Activated gamma-delta T cell treated with Interleukin-2 at 50 U/mL for 16 hours (primary cell): Measurements from ENCODE around the gene PIP4K2A.
"Not testable (repeated sequence)": the region's sequence is repeated elsewhere in the genome, so short reads cannot be mapped to it uniquely, and the experiment has no call there.

Experiments
- DNase-seq: peaks from one replicate; pipeline ENCODE4 v3.0.0-alpha.2; 2020

Gene PIP4K2A

GRCh38 chr10:22714479-22715289 lies at the start of gene PIP4K2A:
Gene PIP4K2A, minus strand, starts transcription at chr10:22714578. Its CDS starts 252 bp downstream, at chr10:22714326.
- DNase-seq: peak; percentile 70

DNA sequence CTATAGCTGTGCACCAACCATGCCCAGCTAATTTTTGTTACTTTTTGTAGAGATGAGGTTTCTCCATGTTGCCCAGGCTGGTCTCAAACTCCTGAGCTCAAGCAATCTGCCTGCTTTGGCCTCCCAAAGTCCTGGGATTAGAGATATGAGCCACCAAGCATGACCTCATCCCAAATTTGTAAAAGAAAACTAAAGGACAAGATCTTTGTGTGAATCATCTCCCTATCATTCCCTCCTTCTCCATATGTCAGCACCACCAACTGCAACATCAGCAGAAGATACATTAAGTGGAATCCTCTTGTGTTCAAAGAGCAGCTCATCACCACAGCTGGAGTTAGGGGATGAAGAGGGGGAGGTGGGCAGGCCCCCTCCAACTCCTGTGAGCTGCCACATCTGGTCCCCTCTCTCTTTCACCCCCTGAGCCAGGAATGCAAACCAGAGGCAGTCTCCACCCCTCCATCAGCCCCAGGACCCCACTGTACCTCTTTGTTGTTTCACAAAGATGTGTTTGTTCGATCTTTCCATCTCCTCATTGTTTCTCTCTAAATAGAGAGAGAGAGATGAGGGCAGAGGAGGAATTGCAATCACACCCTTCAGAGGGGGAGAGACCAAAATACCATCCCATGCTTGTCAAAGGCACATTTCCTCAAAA lies 47.3 kb upstream of the PIP4K2A start:
- DNase-seq: no peak

GRCh38 chr10:22760025-22760424 lies 45.6 kb upstream of the PIP4K2A start:
- no peak for DNase-seq

DNA sequence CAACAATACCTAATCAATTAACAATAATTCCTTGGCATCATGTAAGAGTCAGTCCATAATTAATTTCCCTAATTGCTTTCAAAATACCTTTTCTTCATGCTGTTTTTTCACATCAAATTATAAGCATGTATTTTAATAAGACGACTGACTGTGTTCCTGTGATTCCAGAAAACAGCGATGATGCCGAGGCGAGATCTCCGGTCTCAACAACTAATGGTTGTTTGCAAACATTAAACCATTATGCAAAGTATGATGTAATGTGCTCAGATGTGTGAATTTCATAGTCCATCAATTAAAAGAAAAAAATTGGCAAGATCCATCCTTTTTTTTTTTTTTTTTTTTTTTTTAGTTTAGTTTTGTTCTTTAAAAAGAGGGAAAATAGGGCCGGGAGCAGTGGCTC lies 44.5 kb upstream of the PIP4K2A start:
- DNase-seq: no peak

- DNase-seq: no peak
Observed at GRCh38 chr10:22754296-22754695, 39.9 kb upstream of the PIP4K2A start.

- no peak for DNase-seq
Observed at GRCh38 chr10:22753786-22754185, 39.4 kb upstream of the PIP4K2A start.

DNA sequence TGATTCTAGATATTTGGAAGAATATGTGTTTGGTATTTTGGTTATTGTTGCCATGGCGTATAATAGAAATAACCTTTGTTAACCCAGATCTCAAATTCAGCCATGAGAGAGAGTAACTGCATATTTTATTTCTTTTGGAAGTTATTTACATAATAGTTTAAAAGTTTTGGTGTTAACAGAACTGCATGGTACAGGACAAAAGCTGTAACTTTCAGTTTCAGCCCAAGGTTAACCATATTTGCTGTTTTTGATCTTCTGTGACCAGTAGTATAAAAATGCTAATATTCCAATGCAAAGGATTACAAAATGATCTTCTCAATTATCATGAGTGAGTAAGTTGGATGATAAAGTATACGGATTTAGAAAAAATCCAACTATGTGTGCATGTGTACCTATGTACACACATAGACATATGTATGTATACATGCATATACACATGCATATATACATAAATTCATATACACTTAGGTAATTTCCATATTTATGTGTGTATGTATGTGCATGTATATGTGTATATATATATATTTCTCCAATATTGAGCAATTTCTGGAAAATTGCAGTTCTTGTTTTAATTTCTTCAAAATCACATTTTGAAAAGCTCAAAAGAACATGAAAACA lies 38.0 kb upstream of the PIP4K2A start:
- DNase-seq: no peak

DNA sequence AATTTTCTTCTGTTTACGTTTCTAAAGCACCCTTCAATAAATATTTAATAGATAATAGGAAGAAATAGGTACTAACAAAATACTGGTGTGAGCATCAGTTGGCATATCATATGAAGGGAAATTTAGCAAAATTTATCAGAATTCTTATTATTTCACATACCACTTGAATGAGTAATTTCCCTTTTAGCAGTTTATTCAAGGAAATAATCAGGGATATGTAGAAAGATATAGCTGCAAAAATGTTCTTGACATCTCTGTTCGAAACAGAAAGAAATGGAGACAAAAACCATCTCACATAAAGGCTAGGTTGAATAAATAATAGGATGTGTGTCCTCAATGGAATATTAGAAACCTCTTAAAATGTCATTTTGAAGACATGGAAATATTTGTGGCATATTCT lies 35.8 kb upstream of the PIP4K2A start:
- no peak for DNase-seq

DNA sequence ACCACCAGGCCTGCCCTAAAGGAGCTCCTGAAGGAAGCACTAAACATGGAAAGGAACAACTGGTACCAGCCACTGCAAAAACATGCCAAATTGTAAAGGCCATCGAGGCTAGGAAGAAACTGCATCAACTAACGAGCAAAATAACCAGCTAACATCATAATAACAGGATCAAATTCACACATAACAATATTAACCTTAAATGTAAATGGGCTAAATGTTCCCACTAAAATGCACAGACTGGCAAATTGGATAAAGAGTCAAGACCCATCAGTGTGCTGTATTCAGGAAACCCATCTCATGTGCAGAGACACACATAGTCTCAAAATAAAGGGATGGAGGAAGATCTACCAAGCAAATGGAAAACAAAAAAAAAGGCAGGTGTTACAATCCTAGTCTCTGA lies 30.5 kb upstream of the PIP4K2A start:
- DNase-seq: not testable (repeated sequence)

DNA sequence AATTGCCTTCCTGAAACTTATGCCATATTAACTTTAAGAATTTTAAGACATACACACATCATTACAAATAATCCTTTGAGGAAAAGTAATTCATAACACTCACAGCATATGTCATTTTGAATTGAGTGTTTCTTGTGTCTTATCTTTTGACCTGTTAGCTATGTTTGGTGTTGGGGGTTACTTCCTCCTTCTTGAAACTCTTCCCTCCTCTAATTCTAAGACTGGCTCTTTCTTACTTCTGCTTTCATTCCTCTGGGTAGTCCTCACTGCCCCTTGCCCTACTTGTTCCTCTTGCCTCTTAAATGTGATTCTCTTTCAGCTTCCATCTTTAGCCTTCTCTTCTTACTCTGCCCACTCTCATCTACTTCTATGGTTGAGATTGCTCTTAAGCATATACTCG lies 28.3 kb upstream of the PIP4K2A start:
- DNase-seq: no peak

GRCh38 chr10:22741631-22742030 lies 27.3 kb upstream of the PIP4K2A start:
- DNase-seq: not testable (repeated sequence)

- DNase-seq: no peak
Observed at GRCh38 chr10:22740180-22740579, 25.8 kb upstream of the PIP4K2A start.

- no peak for DNase-seq
Observed at GRCh38 chr10:22737587-22737986, 23.2 kb upstream of the PIP4K2A start.

DNA sequence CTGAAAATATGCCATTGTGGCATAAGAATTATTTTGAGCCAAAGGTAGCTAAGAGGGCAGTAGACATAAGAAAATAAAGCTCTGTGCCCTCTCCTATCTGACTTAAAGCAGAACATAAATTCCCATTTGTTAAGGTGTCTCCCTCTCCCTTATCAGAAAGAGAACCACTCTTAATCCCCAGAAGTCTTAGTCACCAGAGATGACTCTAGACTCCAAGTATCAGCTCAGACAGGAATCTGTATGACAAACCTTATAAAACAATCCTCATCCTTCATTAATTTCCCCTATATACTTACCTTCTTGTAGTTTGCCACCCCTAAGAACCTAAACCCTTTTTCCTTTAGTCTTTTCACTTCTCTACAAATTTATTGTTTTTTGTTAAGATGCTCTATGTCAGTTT lies 21.8 kb upstream of the PIP4K2A start:
- DNase-seq: no peak

DNA sequence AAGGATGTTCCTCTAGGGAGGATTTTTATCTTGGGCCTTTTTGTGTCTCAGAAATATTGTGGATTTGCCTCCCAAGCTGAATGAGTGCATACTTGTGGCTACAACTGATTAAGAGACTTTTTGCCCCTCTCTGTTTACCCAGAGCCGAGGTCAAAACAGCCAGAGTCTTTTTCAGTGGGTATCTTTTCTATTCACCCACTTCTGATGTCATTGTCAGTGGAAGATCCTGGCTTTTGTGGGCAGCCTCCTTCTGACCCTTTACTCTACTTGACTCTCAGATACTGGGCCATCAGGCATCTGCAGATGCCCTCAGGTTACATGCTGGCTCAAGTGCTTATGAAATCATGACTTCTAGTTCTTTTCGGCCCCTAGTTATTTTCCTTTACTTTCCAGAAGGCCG lies 19.6 kb upstream of the PIP4K2A start:
- no peak for DNase-seq

GRCh38 chr10:22727663-22728062 lies 13.3 kb upstream of the PIP4K2A start:
- DNase-seq: no peak

DNA sequence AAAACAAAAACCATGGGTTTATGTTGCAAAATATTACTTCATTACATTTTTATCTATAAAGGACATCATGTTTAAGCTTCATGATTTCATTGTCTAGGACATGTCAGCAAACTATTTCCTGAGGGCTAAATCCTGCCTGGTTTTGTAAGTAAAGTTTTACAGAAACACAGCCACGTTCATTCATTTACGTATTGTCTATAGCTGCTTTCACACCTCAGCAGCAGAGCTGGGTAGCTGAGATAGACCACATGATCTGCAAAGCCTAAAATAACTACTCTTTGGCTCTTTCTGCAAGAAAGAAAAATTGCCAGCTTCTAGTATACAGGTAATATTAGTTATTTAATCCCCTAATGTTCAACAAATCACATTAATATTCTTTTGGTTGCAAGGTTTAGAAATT lies 12.7 kb upstream of the PIP4K2A start:
- no peak for DNase-seq

DNA sequence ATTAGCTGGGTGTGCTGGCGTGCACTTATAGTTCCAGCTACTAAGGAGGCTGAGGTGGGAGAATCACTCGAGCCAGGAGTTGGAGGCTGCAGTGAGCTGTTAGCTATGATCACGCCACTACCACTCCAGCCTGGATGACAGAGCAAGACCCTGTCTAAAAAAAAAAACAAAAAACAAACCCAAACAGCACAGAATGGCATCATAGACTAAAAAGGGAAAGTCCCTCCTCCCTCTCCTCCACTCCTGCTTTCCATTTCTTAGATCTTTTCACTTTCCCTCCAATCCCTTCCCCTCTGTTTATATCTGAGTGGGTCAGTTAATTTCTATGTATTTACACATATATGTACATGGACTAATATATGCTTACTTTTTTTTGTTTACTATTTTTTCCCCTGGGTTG lies 10.4 kb upstream of the PIP4K2A start:
- no peak for DNase-seq

- no peak for DNase-seq
Observed at GRCh38 chr10:22723783-22724182, 9.4 kb upstream of the PIP4K2A start.

DNA sequence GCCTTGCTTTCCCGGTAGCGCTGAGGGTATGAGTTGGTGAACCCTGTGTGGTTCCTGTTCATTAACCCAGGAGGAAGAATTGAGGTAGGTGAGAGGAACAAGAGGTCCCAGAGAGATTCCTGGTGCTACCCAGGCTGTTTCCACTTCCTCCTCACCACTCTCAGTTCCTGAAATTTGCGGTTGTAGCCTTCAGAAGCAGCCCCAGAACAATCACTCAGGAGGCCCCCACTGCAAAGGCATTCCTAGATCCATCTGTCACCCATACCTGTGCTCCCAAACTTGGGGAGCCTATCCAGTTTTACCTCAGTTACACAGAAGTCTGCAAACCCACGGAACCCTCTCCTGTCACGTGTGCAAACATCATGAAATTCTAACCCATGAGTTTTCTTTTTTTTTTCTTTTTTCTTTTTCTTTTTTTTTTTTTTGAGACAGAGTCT lies 9.0 kb upstream of the PIP4K2A start:
- no peak for DNase-seq

GRCh38 chr10:22722626-22723169 lies 8.3 kb upstream of the PIP4K2A start:
- no peak for DNase-seq

DNA sequence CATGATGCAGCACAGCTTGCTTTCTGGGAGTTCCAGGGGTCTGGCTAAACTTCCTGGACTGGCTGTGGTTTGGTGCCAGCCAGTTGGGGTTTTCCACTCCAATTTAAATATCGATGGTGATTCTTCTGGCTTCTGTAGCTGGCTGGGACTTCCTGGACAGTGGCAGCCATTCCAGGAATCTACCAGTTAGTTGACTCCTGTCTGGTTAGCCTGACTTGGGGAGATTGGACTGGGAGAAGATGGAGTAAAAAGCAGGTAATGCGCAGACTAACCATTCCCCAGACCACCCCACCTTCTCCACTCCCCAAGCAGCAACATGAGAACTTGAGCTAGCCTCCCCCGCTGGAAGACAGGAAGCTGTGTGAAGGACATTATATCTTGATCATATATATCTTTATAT lies 6.3 kb upstream of the PIP4K2A start:
- no peak for DNase-seq

GRCh38 chr10:22719406-22720042 lies 5.1 kb upstream of the PIP4K2A start:
- DNase-seq: no peak
